RWPE1 (cell line): ENCODE results near the gene MET.
"Not testable (repeated sequence)": the region's sequence is repeated elsewhere in the genome, so short reads cannot be mapped to it uniquely, and the experiment has no call there.

Experiments used
- CTCF ChIA-PET: fragments of 350-600 bp; sonication (Branson Sonifier 250); formaldehyde crosslinking; extraction: SDS; loops from one replicate; lab custom pipeline; 2021; lab: Yijun Ruan, JAX
- POLR2A ChIA-PET: fragments of 400-600 bp; formaldehyde crosslinking; extraction: SDS; loops from one replicate; lab custom pipeline; 2020; ENCODE audit warnings: antibody characterized with exemption; ENCODE audit not compliant: low non-redundant PET; lab: Yijun Ruan, JAX
- DNase-seq: peaks from one replicate; pipeline ENCODE4 v3.0.0; 2012; ENCODE audit warnings: low spot score
- H3K27ac ChIP-seq: fragments of 450-650 bp; 2 replicates; pipeline ENCODE4 v1.5.1; 2017
- CTCF ChIP-seq: fragments of 450-650 bp; conservative IDR thresholded peaks from 2 replicates; pipeline ENCODE4 v1.5.1; 2017; ENCODE audit warnings: low read depth, mild to moderate bottlenecking

Gene MET

GRCh38 chr7:116647290-116647689 lies 24.7 kb upstream of the MET start:
- CTCF ChIA-PET, result interaction anchor here (0.9 kb wide), 1 partner anchor 156 kb away, joined by 4 read pairs; no protein-coding TSS in a partner anchor
- no peak for TF ChIP-seq CTCF
- no peak for DNase-seq
- H3K27ac ChIP-seq, result no peak overlapping the region
- POLR2A ChIA-PET, result no interaction called here

- H3K27ac ChIP-seq, result no peak overlapping the region
- DNase-seq, result no peak
- ChIA-PET POLR2A (no interaction called here), CTCF (no interaction called here)
- no peak for TF ChIP-seq CTCF
Observed at GRCh38 chr7:116647861-116648260, 24.1 kb upstream of the MET start.

GRCh38 chr7:116650436-116650835 lies 21.6 kb upstream of the MET start:
- no peak overlapping the region for H3K27ac ChIP-seq
- CTCF ChIA-PET, result no interaction called here
- POLR2A ChIA-PET, result no interaction called here
- no peak for TF ChIP-seq CTCF
- no peak for DNase-seq

GRCh38 chr7:116652793-116653192 lies 19.2 kb upstream of the MET start:
- ChIA-PET POLR2A (no interaction called here), CTCF (interaction anchor here (0.9 to 2.1 kb wide), 2 partner anchors 61 to 151 kb away, joined by 4 to 5 read pairs; no protein-coding TSS in a partner anchor)
- TF ChIP-seq CTCF, result no peak
- DNase-seq, result peak; percentile 61
- peak overlapping the region; percentile 51 for H3K27ac ChIP-seq

GRCh38 chr7:116653204-116653603 lies 18.8 kb upstream of the MET start:
- peak overlapping the region; percentile 51 for H3K27ac ChIP-seq
- DNase-seq, result peak; percentile 93
- no peak for TF ChIP-seq CTCF
- ChIA-PET POLR2A (no interaction called here), CTCF (interaction anchor here (0.6 to 2.1 kb wide), 3 partner anchors 61 to 158 kb away, joined by 3 to 5 read pairs (median 4); no protein-coding TSS in a partner anchor)

GRCh38 chr7:116653646-116654045 lies 18.4 kb upstream of the MET start:
- H3K27ac ChIP-seq, result no peak overlapping the region
- TF ChIP-seq CTCF, result no peak
- ChIA-PET POLR2A (no interaction called here), CTCF (interaction anchor here (0.6 to 2.1 kb wide), 3 partner anchors 62 to 158 kb away, joined by 3 to 5 read pairs (median 4); no protein-coding TSS in a partner anchor)
- peak; percentile 53 for DNase-seq

GRCh38 chr7:116659248-116659647 lies 12.7 kb upstream of the MET start:
- DNase-seq, POLR2A ChIA-PET, H3K27ac ChIP-seq, CTCF ChIA-PET: not testable (repeated sequence)
